ENCODE results near the gene DCDC2C.

DNA sequence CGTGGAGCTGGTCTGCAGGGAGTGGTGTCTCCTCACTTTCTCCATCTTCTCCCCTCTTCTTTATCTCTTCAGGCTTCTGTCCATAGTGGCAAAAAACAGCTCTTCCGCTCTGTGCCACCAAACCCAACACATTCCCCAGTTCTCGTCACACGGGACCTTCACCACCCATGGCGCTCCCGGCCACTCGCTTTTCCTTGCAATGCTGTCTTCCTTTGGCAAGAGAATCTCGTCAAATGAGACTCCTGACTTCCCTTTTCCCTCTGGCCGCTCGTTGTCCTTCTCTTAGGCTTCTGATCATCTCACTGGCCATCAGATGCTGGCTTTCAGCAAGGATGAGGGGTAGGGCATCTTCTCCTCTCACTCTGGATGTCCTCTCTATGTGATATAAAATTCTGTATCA is 72.9 kb downstream of the DCDC2C start:
- no peak for TF ChIP-seq TAF1 (IDR thresholded peaks at IDR 0.05; ENCODE audit: low read depth)
- no peak for TF ChIP-seq TCF12 (IDR thresholded peaks at IDR 0.05; ENCODE audit: low read depth)
- TF ChIP-seq EGR1 (IDR thresholded peaks at IDR 0.05): no peak
- no peak for TF ChIP-seq EP300 (IDR thresholded peaks at IDR 0.05; ENCODE audit: borderline replicate concordance)
- TF ChIP-seq, protein P1, sequence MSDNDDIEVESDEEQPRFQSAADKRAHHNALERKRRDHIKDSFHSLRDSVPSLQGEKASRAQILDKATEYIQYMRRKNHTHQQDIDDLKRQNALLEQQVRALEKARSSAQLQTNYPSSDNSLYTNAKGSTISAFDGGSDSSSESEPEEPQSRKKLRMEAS (IDR thresholded peaks at IDR 0.05): no peak
- no peak for TF ChIP-seq RAD21 (IDR thresholded peaks at IDR 0.05; ENCODE audit: low read depth)
- TF ChIP-seq, protein P2, sequence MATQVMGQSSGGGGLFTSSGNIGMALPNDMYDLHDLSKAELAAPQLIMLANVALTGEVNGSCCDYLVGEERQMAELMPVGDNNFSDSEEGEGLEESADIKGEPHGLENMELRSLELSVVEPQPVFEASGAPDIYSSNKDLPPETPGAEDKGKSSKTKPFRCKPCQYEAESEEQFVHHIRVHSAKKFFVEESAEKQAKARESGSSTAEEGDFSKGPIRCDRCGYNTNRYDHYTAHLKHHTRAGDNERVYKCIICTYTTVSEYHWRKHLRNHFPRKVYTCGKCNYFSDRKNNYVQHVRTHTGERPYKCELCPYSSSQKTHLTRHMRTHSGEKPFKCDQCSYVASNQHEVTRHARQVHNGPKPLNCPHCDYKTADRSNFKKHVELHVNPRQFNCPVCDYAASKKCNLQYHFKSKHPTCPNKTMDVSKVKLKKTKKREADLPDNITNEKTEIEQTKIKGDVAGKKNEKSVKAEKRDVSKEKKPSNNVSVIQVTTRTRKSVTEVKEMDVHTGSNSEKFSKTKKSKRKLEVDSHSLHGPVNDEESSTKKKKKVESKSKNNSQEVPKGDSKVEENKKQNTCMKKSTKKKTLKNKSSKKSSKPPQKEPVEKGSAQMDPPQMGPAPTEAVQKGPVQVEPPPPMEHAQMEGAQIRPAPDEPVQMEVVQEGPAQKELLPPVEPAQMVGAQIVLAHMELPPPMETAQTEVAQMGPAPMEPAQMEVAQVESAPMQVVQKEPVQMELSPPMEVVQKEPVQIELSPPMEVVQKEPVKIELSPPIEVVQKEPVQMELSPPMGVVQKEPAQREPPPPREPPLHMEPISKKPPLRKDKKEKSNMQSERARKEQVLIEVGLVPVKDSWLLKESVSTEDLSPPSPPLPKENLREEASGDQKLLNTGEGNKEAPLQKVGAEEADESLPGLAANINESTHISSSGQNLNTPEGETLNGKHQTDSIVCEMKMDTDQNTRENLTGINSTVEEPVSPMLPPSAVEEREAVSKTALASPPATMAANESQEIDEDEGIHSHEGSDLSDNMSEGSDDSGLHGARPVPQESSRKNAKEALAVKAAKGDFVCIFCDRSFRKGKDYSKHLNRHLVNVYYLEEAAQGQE (IDR thresholded peaks at IDR 0.05; ENCODE audit: low read depth): no peak
- TF ChIP-seq CREB1 (IDR thresholded peaks at IDR 0.05; ENCODE audit: low read depth): no peak
- TF ChIP-seq CEBPB (IDR thresholded peaks at IDR 0.05): no peak

Data from Ishikawa (cell line).